Uterus (tissue), 2 donors: ENCODE measurements around the gene KRIT1.

Source experiments
- CTCF ChIP-seq, 4 experiments: fragments of 200-600 bp in 2 of 4; fragments of 450-650 bp in 2 of 4; sonication (generic) in 2 of 4; IDR thresholded peaks; one replicate each; pipeline ENCODE4 v1.5.1; 2016 to 2019; ENCODE audit warnings: antibody characterized with exemption in 4 of 4, mild to moderate bottlenecking in 2 of 4, moderate library complexity in 1 of 4
- POLR2A ChIP-seq, 2 donors: fragments of 450-650 bp; IDR thresholded peaks; one replicate each; pipeline ENCODE4 v1.6.1; 2016; ENCODE audit warnings: antibody characterized with exemption in 2 of 2, mild to moderate bottlenecking in 1 of 2, moderate library complexity in 1 of 2

GRCh38 chr7:92156990-92157389 lies 88.7 kb downstream of the KRIT1 start:
- TF ChIP-seq CTCF (IDR thresholded peaks at IDR 0.05) (no peak), POLR2A (IDR thresholded peaks at IDR 0.05) (no peak)
